ENCODE results near the gene P3H2.

The P3H2 gene

GRCh38 chr3:189945935-189946709, 174.6 kb downstream of the P3H2 start:
- DNase-seq (ENCODE audit: low spot score), result no peak

DNA sequence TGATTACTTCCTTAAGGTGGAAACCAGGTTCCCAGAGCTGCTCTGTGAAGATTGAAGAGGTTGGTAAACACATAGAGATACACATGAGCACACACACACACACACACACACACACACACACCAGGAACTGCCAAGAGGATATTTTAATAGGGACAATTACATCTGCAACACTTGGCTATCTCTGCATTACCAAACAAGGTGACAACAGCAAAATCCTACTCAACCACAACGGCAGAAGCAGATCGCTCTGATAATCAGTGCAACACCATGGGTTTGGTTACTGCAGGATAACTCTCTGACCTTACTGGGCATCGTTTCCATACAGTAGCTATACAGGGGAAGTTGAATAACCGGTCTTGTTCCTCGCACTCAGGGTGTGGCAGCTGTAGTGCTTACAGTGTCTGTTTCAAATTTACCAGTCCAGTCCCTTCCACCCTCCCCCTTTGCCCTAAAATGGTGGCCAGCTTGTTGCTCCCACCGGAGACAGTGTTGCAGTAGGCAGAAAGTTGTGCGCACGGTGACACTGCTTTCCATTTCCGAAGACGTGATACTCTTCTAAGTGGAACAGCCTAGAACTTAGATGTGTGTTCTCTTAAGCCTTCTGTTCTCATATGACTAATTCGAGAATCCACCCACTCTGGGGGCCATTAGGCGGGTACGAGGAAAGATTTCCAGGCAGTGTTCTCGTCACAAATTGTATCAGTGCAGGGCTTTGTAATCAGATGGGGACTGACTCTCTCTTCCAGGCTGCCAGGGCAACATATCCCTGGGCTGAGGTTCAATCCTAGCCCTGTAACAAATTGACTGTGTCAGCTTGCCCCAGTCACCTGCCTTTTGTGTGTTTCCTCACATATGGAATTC, 176.2 kb downstream of the P3H2 start:
- no peak for DNase-seq (ENCODE audit: low spot score)

DNA sequence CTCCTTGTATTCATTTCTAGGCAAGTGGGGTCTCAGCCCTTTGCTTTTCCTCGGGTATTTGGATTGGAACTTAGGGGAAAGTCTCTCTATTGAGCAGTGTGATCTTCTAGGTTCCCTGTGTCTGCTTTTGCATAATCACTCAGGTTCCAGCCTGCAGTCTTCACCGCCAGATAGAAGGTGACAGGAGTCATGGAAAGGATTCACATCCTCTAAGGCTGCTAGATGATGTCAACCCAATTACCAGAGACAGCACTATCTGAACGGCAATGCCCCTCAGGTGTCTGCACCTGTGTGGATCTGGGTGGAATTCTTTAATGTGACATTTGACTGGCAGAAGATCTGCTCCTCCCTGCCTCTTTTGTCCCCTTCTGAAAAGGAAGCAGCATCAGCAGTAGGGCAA, 177.7 kb downstream of the P3H2 start:
- DNase-seq (ENCODE audit: low spot score), result no peak

DNA sequence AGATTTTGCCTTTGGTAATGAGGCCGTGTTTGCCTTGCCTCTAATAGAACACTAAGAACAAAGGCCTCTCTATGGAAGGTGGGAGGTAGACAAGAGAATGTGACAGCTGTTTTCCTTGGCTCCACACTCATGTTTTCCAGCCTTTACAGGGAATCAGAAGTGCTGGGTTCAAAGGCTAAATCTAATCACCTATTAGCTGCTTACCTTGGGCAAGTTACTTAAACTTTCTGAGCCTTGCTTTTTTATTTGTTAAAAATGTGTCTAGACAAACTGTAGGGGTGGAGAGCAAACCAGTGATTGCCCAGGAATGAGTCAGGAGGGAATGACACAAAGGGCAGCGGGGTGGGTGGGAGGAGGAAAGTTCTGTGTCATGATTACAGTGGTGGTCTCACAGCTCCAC, 179.0 kb downstream of the P3H2 start:
- DNase-seq (ENCODE audit: low spot score), result no peak

GRCh38 chr3:189941125-189941524, 179.6 kb downstream of the P3H2 start:
- no peak for DNase-seq (ENCODE audit: low spot score)

GRCh38 chr3:189937302-189938127, 183.2 kb downstream of the P3H2 start:
- DNase-seq (ENCODE audit: low spot score), result no peak

- no peak for DNase-seq (ENCODE audit: low spot score)
Observed at GRCh38 chr3:189936201-189936945, 184.3 kb downstream of the P3H2 start.

- DNase-seq (ENCODE audit: low spot score), result no peak
Observed at GRCh38 chr3:189927975-189928895, 192.5 kb downstream of the P3H2 start.

DNA sequence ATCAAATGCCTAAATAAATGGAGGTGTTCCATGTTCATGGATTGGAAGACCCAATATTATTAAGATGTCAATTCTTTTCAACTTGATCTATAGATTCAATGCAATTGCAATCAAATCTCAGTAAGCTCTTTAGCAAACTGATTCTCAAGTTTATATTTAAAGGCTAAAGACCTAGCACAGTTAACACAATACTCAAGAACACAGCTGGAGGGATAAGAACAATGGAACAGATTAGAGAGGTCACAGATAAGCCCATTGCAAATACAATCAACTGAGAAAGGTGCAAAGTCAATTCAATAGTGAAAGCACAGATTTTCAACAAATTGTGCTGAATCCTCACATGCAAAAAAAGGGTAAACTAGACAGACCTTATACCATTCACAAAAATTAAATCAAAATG, 198.9 kb downstream of the P3H2 start:
- no peak for DNase-seq (ENCODE audit: low spot score)

GRCh38 chr3:189914799-189915198, 205.9 kb downstream of the P3H2 start:
- no peak for DNase-seq (ENCODE audit: low spot score)

DNA sequence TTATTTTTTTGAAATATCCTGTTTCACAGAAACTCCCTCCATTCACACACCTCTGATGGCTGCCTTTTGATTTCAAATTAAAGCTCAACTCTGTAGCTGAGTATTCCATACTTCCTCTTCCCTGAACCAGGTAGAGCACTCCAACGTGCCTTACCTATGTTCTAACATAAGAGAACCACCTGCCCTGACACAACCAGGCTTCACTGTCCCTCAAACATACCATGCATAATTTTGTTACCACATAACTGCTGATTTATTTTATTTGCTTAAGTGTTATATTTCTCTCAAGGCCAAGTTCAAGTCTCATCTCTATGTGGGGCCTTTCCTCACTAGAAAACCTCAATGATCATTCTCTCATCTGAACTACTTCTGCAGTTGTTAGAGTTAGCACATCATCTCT, 209.7 kb downstream of the P3H2 start:
- DNase-seq (ENCODE audit: low spot score), result no peak

DNA sequence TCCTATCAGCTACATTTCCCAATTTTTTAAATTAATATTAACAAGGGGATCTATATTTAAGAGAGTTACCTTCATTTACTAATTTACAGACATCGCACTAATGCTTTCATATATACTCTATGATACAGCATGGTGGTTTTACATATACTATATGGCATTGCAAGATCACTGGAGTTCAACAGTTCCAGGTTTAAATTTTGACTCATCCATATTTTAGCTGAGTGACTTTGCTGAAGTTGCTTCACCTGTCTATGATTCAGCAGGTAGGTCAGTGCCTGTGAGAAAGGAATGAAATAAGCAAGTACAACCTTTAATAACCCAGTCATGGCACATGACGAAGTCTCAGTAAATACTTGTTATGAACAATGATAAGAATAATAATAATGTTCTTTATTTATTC, 211.1 kb downstream of the P3H2 start:
- DNase-seq (ENCODE audit: low spot score), result no peak

DNA sequence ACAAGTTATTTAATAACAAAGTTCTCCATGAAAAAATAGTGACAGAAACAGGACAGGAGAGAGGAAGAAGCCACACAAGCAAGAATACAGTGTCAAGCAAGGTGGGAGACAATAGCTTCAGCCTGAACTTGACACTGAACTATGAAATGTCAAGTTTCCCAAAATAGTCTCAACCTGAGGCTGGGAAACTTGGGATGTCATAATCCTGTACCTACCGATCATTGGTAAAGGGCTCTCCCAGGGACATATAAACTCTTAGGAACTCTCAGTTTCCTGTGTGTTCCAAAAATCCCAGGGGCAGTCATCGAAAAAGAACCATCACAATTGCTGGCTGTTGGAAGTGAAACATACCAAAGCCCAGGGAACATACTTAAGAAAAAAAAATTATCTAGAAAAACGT, 211.6 kb downstream of the P3H2 start:
- no peak for DNase-seq (ENCODE audit: low spot score)

DNA sequence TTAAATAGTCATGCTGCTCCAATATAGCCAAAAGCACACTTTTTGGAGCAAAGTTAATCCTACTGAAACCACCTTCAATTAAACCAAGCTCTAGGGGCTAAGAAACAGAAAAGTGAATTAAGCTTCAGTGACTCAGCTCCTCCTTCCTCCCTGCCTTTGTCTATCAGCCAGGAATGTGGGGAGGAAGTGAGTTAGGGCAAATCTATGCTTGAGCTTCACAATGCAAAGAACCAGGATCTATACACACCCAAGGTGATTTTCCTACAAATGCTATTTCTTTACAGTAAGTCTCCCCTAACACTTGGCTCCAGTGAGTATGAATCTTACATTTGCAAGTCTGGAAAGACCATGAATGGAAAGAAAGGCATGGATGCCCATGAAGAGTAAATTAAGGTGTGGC, 212.1 kb downstream of the P3H2 start:
- no peak for DNase-seq (ENCODE audit: low spot score)

- DNase-seq (ENCODE audit: low spot score), result no peak
Observed at GRCh38 chr3:189907803-189908202, 212.9 kb downstream of the P3H2 start.
